ENCODE results near the gene GTPBP1.
A peak's percentile ranks its signal among the peaks of the same experiment; 100 is the strongest.

GTPBP1 gene

DNA sequence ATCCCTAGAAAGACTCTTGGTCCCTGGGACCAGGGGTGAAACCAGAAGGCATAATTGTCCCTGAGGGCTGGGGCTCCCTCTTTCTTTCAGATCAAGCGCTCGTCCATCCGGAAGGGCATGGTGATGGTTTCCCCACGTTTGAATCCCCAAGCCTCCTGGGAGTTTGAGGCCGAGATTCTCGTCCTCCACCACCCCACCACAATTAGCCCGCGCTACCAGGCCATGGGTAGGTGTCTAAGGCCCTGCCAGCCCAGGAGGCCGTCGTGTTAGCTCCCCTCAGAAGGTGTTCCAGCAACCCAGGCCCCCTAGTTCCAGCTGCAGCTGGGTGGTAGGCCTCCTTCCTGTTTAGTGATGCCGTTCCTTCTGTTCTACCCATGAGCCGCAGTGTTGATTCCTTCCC lies 21.4 kb downstream of the GTPBP1 start:
- no peak for DNase-seq (ENCODE audit: low spot score)

DNA sequence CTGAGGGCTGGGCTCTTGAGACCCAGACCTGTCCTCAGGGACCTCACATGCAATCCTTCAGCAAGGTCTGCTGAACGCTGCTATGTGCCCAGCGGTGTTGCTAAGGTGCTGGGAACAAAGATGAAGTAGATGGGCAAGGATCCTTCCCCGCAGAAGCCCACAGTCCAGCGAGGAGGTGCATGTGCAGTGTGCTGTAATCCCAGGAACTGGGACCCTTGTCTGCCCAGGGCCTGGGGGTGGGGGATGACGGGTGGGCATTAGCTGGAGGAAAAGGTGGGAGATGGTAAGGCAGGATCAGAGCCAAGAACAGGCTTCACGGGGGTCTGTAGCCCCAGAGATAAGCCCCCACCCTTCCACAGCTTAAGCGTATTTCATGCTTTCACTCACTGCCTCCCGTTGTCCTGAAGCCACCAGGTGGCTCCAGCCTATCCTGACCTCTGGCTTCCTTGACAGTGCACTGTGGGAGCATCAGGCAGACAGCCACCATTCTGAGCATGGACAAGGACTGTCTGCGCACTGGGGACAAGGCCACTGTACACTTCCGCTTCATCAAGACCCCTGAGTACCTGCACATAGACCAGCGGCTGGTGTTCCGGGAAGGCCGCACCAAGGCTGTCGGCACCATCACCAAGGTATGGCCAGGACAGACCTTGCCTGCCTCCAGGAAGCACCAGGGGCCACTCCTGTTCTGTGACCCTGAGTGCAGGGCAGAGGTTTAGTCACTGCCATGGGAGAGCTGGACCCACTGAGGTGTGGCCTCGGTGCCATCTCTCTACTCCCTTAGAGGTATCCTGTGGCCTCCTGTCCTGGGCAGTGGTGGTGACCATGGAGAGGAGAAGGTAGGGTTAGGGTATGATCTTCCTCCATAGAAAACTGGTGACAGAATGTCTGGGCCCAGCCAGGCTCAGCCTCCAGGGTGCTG lies 22.0 kb downstream of the GTPBP1 start:
- no peak for DNase-seq (ENCODE audit: low spot score)

DNA sequence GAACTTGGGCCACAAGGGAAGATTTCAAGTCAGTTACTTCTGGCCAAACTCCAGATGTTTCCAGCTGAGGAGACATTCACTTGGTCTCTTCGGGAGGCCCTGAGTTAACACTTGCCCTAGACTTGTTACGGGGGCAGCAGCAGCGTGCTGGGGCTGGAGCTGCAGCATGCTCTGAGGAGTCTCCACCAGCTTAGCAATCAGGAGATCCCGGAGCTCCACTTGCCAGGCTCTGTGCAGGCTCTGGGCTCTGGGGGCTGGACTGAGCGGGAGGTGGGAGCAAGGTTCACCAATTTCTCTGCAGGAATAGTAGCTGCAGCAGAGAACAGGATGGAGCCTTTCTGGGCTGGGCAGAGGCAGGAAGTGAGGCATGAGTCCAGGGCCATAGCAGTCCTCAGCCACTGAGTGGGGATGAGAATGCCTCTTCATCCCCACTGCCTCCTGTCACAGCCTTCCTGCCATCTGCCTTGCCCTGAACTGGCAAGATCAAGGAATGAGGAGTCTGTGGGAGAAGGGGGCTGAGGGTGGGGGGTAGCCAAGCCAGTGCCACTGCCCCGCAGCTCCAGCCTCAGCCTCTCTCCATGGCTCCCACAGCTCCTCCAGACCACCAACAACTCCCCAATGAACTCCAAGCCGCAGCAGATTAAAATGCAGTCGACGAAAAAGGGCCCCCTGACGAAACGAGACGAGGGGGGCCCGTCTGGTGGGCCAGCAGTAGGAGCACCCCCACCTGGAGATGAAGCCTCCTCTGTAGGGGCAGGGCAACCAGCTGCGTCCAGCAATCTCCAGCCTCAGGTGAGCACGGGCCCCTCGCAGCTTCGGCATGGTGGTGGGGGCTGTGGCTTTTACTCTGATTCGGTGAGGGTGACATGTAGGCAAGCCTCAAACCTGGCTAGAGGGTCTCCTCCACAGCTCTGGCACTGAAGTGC lies 23.4 kb downstream of the GTPBP1 start:
- DNase-seq (ENCODE audit: low spot score), result no peak

DNA sequence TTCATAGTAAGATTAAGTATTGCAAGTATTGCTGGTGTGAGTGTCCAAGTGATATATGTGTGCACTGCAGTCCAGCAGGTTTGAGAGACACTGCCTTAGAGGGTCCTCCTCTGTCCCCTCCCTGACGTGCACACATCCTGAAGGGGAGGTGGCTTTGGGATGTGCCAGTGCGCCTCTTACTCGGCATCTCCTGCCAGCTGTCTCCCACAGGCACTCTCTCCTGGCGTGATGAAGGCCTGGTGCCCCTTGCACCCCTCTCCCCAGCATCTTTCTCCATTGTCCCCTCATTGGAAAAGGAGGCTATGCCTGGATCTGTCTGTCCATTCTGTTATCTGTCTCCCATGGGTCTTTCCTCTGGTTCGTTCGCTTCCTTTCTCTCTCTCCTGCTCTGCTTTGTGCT lies 24.2 kb downstream of the GTPBP1 start:
- no peak for DNase-seq (ENCODE audit: low spot score)

DNA sequence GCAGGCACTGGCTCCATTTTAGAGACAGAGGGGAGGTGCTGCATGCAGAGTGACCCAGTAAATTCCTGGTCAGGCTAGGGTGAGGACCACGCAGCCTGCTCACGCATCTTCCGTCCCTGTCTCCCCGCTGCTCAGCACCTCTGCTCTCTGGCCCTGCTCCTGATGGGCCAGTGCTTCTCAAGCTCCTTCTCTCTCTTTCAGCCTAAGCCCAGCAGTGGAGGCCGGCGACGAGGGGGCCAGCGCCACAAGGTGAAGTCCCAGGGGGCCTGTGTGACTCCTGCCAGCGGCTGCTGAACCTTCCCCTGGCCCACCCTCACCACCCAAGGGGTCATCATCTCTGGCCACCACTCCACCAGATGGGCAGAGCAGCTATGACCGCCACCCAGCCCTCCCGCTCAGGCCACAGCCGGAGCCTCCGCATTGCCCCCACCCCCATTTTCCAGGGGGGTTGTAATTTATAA lies 24.7 kb downstream of the GTPBP1 start:
- DNase-seq (ENCODE audit: low spot score), result no peak

DNA sequence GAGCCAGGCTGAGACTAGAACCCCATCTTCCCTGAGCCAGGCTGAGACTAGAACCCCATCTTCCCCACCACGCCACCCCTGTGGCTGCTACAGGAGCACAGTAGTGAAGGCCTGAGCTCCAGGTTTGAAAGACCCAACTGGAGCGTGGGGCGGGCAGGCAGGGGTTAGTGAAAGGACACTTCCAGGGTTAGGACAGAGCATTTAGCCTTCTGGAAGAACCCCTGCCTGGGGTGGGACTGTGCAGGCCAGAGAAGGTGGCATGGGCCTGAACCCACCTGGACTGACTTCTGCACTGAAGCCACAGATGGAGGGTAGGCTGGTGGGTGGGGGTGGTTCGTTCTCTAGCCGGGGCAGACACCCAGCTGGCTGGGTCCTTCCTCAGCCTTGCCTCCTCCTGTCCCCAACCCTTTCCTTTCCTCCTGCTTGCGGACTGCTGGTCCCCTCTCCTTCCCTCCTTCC lies 26.0 kb downstream of the GTPBP1 start:
- no peak for DNase-seq (ENCODE audit: low spot score)

DNA sequence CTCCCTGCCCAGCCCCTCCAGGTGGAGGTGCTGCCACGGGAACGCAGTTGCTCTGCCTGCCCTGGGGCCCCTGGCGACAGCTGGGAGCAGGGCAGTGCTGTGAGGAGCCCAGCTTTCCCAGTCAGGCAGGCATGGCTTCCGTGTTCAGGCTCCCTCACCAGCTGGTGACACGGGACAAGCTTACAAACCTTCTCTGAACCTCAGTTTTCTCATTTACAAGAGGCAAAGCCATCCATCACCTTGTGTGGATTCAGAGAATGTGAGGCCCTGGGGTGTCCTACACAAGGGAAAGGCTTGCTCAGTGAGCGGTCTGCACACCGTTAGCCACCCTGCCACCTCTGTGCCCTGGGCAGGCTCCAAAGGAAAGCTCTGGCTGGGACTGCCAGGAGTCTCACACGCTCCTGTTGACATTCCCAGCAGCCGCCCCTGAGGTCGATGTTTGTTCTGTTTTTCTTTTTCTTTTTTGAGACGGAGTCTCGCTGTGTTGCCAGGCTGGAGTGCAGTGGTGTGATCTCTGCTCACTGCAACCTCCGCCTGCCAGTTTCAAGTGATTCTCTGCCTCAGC lies 26.6 kb downstream of the GTPBP1 start:
- no peak for DNase-seq (ENCODE audit: low spot score)

DNA sequence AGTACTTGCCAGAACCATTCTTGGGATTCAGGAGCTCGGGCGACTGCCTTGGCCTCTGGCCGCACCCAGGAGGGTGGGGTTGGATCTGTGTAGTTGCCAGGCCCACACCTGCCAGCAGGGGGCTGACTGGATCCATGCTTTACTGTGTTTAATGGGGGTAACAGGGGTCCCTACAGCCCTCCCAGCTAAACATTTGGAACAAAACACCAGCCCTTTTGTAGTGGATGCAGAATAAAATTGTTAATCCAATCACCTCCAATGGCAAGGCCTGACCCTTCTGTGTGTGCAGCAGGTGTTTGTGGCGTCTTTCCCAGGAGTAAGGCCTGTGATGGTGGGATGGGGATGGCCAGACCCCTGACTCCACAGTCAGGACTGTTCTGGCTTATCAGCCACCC lies 27.6 kb downstream of the GTPBP1 start:
- DNase-seq (ENCODE audit: low spot score), result peak; percentile 31

DNA sequence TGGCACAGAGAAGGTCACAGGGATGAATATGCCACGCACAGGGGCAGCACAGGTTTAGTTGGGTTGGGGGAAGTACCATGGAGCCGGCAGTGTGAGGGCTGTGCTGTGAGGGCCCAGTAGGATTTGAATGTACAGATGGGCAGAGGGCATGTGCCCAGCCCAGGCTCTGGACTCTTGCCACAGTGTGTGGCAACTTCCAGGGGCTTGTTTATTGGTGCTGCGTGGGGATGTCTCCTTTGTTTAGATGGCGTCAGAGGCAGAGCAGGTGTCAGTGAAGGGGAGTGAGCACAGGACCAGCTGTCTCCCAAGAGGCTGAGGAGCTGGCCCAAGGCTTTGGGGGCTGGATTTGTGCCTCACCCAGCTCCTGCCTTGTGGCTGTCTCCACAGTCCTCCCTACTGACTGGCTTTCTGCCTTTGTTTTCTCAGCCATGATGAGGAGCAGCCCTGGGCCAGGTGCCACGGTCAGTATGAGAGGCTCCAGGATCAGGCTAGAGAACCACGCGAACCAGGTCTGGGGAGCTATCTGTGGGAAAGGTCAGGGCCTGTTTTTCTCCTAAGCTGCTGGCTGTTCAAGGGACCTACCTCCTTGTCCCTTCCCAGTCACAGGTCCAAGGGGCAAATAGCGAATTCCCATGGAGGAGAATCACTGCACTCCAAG lies 28.1 kb downstream of the GTPBP1 start:
- DNase-seq (ENCODE audit: low spot score), result peak; percentile 87

DNA sequence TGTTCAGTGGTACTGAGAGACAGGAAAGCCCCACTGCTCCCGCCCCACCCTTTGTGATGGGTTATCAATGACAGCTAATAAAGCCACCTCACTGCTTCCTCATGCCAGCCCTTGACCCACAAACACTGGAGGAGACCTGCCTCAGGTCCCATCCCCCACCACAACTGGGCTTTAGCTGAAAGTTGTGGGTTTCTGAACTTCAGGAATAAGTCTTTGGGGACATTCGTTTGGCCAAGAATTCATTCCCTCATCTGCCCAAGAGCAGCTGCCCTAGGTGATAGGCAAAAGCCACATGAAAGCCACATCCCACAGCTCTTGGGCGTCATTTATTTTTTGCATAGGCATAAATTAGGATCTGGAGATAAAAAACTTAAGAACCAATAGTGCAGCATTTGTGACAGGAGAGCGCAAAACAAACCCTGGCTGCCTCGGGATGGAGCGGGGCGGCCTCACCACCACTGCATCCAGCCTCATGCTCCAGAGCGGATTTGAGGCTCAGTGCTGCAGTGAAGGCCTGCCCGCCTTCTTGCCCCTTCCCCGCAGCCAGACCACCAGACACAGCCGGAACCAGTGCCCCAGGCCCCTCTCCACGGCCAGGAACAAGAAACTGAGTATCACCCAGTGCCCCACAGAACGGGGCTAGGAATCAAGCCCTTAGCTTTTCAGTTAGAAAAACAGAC lies 28.8 kb downstream of the GTPBP1 start:
- DNase-seq (ENCODE audit: low spot score), result no peak

DNA sequence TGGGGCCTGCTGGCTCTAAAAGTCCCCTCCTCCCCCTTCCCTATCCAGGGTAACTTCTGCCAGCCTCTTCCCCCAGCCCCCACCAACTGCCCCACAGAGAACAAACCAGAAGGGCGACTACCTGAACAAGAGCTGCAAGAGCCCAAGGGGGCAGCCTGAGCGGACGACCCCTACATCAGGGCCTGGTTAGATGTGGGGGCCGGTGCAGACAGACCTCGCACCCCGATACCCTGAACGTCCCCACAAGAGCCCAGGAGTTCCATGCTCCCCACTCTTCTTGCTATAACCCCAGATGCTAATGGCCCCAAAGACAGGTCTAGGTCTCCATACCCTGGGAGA lies 29.4 kb downstream of the GTPBP1 start:
- DNase-seq (ENCODE audit: low spot score), result no peak

DNA sequence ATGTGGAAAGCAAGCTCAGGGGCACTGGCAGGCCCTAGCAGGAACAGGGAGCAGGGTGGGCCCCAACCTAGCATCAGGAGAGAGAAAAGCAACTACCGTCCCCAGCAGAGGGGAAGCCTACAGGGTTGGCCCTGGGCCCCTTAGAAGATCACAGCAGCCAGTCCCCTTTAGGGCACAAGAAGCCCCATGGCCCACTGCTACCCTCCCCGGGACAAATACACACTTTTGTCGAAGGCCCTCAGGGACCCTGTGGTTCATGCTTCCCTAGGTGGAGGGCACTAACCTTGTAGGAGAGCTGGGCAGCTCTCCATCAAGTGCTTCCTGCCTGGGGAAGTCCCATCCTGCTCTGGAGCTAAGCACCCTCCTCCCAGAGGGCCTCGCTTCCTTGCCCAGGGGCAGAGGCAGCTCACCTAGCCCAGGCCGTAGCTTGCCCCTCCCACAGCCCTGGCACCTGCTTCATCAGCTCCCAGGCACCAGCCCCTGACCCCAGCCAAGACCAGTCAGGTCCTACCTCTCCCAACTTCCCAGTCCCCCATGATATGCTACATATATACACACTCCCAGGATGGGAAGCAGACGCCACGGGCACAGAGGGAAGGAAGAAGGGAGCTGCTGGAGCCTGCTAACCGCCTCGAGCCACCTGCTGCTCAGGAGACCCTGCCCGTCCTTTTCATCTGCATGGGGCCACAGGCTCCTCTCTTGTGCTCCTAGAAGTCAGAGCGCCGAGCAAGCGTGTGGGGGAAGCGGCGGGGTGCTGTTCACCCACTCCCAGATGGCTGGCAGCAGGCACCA lies 29.9 kb downstream of the GTPBP1 start:
- DNase-seq (ENCODE audit: low spot score), result no peak

DNA sequence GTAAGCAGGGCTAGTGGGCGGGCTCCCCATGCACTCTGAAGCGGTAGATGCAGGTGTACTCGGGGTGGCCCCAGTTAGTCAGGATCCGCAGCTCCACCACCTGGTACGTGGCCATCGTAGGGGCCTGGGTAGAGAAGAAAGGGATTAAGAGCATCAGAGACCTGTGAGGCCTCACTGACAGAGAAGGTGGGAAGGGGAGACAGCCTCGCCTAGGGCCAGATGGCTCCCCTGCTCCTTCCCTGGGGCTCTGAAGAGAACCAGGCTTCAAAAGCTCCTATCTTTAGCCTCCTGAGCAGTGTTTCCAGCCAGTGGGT lies 30.5 kb downstream of the GTPBP1 start:
- DNase-seq (ENCODE audit: low spot score), result no peak

DNA sequence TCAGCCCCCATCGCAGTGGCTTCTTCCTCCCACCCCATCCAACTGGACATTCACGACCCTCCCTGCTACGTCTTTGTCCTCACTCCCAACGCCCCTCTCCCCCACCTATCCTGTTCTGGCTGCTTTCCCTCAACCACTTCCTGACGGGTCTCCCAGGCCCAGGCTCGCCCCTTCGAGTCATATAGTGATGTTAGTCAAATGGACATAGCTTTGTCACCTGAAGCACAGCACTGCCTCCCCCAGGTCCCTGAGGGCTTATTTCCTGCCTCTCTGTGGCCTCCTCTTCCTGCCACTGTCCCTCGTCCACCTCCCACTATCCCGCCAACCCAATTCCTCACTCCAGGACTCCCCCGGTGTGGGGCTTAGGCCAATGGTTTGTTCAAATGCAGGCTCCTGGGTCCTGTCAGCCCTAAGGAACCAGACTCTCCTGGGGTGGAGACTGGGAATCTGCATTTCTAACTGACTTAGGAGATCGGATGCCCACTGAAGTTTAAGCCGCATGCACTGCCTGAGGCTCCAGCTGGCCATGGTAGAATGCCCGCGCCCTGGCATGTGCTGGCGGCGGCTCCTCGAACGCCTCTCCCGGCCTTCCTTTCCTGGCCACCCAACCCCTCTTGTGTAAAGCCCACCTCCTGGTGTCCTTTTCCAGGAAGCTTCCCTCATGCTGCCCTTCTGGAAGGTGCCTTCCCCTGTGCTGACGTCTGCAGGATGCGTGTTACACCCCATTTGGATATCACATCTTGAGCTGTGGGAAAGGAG lies 31.7 kb downstream of the GTPBP1 start:
- no peak for DNase-seq (ENCODE audit: low spot score)

DNA sequence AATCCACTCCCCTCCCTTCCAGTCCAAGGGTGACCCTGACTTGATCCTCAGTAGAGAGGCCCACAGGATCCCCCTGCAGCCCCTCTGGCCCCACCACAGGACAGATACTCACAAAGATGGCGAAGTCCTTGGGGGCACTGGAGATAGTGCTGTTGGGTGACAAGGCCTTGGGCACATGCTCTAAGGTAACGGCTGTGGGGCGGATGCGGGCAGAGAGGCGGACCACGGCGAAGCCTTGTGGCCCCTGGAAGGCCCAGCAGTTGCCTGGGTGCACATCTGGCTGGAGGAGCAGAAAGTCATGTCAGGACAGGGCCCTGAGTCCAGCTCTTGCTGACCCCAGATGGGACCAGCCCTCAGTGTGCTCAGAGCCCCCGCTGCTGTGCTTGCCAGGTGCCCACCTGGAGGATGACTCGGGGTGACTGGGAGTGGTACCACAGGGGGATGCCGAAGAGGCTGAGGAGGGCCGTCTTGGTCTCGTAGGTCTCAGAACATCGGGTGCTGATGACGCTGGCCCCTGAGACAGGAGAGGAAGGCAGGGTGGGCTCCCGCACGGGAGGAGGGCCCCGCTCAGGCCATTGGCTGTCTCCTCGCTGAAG lies 32.8 kb downstream of the GTPBP1 start:
- DNase-seq (ENCODE audit: low spot score), result no peak

DNA sequence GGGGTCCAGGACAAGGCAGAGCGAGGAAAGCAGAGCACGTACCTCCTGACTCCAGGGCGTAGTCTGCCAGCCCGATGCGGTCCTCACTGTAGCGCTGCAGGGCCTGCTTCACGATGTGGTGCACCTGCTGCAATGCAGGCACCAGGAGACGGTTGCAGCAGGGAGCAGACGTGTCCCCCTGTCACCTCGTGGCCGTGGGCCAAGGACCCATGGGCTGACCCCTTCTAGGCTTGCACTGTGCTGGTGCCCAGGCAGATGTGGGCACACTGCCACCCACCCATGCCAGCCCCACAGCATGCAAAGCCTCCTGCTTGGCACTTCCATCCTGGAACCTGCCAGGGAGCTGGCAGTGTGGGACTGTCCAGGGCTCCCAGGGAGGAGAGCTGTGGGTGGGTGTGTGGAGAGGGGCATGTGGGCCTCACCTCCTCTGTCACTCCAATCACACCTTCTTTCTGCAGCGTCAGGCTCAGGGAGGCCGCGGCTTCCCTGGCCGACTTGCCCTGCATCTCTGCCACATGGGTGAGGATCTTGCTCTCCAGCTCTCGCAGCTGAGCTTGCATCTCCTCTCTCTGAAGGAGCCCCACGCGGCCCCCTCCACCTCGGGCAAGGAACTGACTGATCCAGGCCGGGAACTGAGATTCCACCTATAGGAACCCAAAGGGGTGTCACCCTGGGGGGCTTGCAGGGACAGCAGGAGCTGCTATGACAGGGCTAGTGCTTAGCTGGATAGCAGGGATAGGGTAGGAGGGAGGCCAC lies 33.7 kb downstream of the GTPBP1 start:
- no peak for DNase-seq (ENCODE audit: low spot score)

DNA sequence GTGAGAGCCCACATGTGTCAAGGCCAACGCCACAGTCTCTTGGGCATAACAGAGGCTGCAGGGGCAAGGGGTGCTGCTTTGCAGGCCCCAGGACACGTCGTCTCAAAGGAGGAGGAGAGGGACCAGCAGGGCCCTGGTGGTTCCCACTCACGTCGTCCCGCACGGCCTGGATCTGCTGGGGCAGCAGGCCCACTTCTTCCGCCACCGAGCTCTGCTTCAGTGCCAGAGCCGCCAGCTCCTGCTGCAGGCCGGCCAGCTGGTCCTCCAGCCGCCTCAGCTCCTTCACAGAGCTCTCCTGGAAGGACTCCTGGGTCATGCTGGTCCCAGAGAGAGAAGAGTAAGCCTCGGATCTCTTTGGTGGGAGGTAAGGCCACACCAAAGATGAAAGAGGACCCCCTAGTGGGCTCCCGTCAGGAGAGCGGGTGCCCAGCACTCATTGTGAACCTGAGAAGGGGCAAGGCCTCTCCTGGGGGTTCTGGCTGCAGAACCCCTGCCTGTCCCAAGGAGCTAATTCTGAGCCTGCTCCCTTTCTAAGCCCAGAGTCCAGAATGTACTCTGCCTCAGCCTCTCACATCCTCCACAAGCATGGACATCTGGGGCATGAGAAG lies 34.5 kb downstream of the GTPBP1 start:
- peak; percentile 43 for DNase-seq (ENCODE audit: low spot score)

DNA sequence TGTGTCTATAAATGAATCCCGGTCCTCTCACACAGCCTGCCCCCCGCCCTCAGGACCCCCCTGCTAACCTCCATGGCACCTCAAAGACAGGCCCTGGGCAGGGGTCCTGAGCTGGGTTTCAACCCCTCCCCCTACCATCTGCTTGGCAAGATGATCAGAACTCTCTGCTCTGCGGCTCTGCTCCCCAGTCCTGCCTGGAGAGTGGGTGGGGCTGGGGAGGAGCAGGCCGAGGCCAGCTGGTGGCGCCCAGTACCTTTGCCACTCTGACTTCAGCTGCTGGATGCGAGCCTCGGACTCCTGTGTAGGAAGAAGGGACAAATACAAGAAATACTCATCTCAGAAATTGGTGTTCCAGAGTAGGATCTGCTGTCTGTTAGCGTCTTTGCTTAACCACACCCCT lies 35.0 kb downstream of the GTPBP1 start:
- DNase-seq (ENCODE audit: low spot score), result peak; percentile 35

All from cerebellar cortex (tissue), 1 donor.